Stomach (tissue), 9 donors: ENCODE results near the gene MSANTD2. TPM values are rescaled to one million over a fixed set of nuclear protein-coding genes. Genes with fewer than 3 reads are reported as not detected.

Experiments
- DNase-seq, 2 donors: peaks; one replicate each; pipeline versions ENCODE4 v3.0.0 to v3.0.0-alpha.2; 2013 to 2019
- H3K27ac ChIP-seq, 5 donors: fragments of 200-600 bp in 4 of 5; sonication (generic) in 4 of 5; one replicate each; pipeline ENCODE4 v1.5.1; 2013 to 2019; ENCODE audit warnings: mild to moderate bottlenecking in 1 of 5, moderate library complexity in 1 of 5
- H3K27me3 ChIP-seq, 3 donors: fragments of 200-600 bp; sonication (generic); one replicate each; pipeline ENCODE4 v1.5.1; 2017 to 2019; ENCODE audit warnings: mixed run types in 1 of 3
- H3K36me3 ChIP-seq, 4 donors: fragments of 200-600 bp; sonication (generic); 1 replicate in 3 of 4; 2 replicates in 1 of 4; pipeline ENCODE4 v1.5.1; 2016 to 2019
- H3K4me1 ChIP-seq, 4 donors: fragments of 200-600 bp; sonication (generic); one replicate each; pipeline ENCODE4 v1.5.1; 2016 to 2019
- H3K4me3 ChIP-seq, 4 donors: fragments of 200-600 bp; sonication (generic) in 3 of 4; one replicate each; pipeline ENCODE4 v1.5.1; 2016 to 2019; ENCODE audit warnings: mild to moderate bottlenecking in 1 of 4
- H3K9me3 ChIP-seq, 4 donors: fragments of 200-600 bp; sonication (generic); one replicate each; pipeline ENCODE4 v1.5.1; 2016 to 2019
- CTCF ChIP-seq, 7 experiments: fragments of 450-650 bp in 4 of 7; fragments of 200-600 bp in 3 of 7; sonication (generic) in 3 of 7; IDR thresholded peaks; one replicate each; pipeline ENCODE4 v1.5.1; 2016 to 2019; ENCODE audit warnings: antibody characterized with exemption in 7 of 7, control low read depth in 2 of 7, mild to moderate bottlenecking in 1 of 7
- EP300 ChIP-seq: sonication (generic); formaldehyde crosslinking; IDR thresholded peaks from one replicate; pipeline ENCODE4 v1.6.1; 2017; ENCODE audit warnings: antibody characterized with exemption
- POLR2A ChIP-seq, 4 donors: fragments of 450-650 bp; IDR thresholded peaks; one replicate each; pipeline ENCODE4 v1.6.1; 2016; ENCODE audit warnings: antibody characterized with exemption in 4 of 4, control low read depth in 2 of 4, mild to moderate bottlenecking in 1 of 4, moderate library complexity in 1 of 4
- POLR2AphosphoS5 ChIP-seq, 3 donors: sonication (generic); formaldehyde crosslinking; IDR thresholded peaks; one replicate each; pipeline ENCODE4 v1.6.1; 2016; ENCODE audit warnings: antibody characterized with exemption in 3 of 3
- WGBS, 5 donors: extraction: QIAGEN DNeasy Blood & Tissue Kit in 3 of 5; methylation state at CpG; one replicate each; pipeline versions ENCODE4 v1.1.5 to v1.1.7; 2013 to 2018; 5-methylcytosine and 5-hydroxymethylcytosine counted together
- intact Hi-C: fragments of 100-400 bp; cut with DNase I; formaldehyde crosslinking; loops from one replicate; pipeline ENCODE4 v1.15.1; 2023; ENCODE audit warnings: low total_unique reads
- polyA plus RNA-seq, 3 donors: library from polyadenylated mRNA; stranded (reverse); fragments of 200-250 nt; gene quantifications; one replicate each; pipeline ENCODE4 v1.2.3, GENCODE V29; 2013
- total RNA-seq, 5 donors: library from RNA; depleted of rRNA; stranded (reverse); fragments of >200 nt; gene quantifications; one replicate each; pipeline versions ENCODE4 v1.1.0 to v1.2.3, GENCODE V29; 2014 to 2016
- donor health status: healthy with polysubstance abuse.
- donor health status: Bipolar disorder and iron deficiency.
- donor health status: healthy.

Gene MSANTD2
- total and polyA plus RNA-seq, 8 donors, result 2.8 to 40.2 (median 8.3) TPM

GRCh38 chr11:124753624-124754023, 46.6 kb downstream of the MSANTD2 start:
- no peak for TF ChIP-seq POLR2A (IDR thresholded peaks at IDR 0.05)
- no peak for TF ChIP-seq CTCF (IDR thresholded peaks at IDR 0.05)
- no peak for TF ChIP-seq EP300
- Histone ChIP-seq H3K4me1 (peaks cover 8 to 54% (median 52%) of the 10 kb centered on the region in 4 donors), H3K4me3 (no peak overlapping the region), H3K9me3 (no peaks in the 10 kb centered on the region), H3K27ac (peak overlapping the region in 4 of 5 donors; percentile 56 to 98 (median 94)), H3K36me3 (no peaks in the 10 kb centered on the region), H3K27me3 (peaks cover 0 to 78% (median 5%) of the 10 kb centered on the region in 3 donors)
- no peak for DNase-seq
- intact Hi-C loops, result no loop called here
- 81 to 96% (median 89%) methylated on average over 7 of the region's 7 CpGs for WGBS, 5 donors

GRCh38 chr11:124753205-124753604, 47.0 kb downstream of the MSANTD2 start:
- H3K4me3 ChIP-seq, result peak overlapping the region in 1 of 4 donors; percentile 54
- peak overlapping the region; percentile 56 to 98 (median 96) for H3K27ac ChIP-seq
- H3K36me3 ChIP-seq, result no peaks in the 10 kb centered on the region
- peaks cover 4 to 54% (median 52%) of the 10 kb centered on the region in 4 donors for H3K4me1 ChIP-seq
- H3K27me3 ChIP-seq, result peaks cover 0 to 78% (median 5%) of the 10 kb centered on the region in 3 donors
- peak in 1 of 2 donors; percentile 45 for DNase-seq
- TF ChIP-seq POLR2AphosphoS5 (IDR thresholded peaks at IDR 0.05) (no peak), CTCF (IDR thresholded peaks at IDR 0.05) (no peak), EP300 (no peak), POLR2A (IDR thresholded peaks at IDR 0.05) (no peak)
- H3K9me3 ChIP-seq, result no peaks in the 10 kb centered on the region
- intact Hi-C loops, result no loop called here

GRCh38 chr11:124752471-124753102, 47.6 kb downstream of the MSANTD2 start:
- no peaks in the 10 kb centered on the region for H3K36me3 ChIP-seq
- H3K27me3 ChIP-seq, result peaks cover 0 to 78% (median 5%) of the 10 kb centered on the region in 3 donors
- peak in 1 of 2 donors; percentile 52 for DNase-seq
- no peaks in the 10 kb centered on the region for H3K9me3 ChIP-seq
- WGBS, 5 donors, result 16 to 36% (median 23%) methylated on average over 8 to 10 of the region's 10 CpGs
- intact Hi-C loops, result no loop called here
- TF ChIP-seq EP300 (no peak), POLR2A (IDR thresholded peaks at IDR 0.05) (no peak), POLR2AphosphoS5 (IDR thresholded peaks at IDR 0.05) (no peak), CTCF (IDR thresholded peaks at IDR 0.05) (no peak)
- peak overlapping the region; percentile 39 to 56 (median 48) for H3K4me3 ChIP-seq
- peaks cover 3 to 54% (median 53%) of the 10 kb centered on the region in 4 donors for H3K4me1 ChIP-seq
- peak overlapping the region; percentile 91 to 98 (median 97) for H3K27ac ChIP-seq

GRCh38 chr11:124751741-124752470, 48.3 kb downstream of the MSANTD2 start, which contains the start of gene VSIG2:
Gene VSIG2, minus strand, starts transcription at chr11:124752255. Its CDS starts 118 bp downstream, at chr11:124752137.
- intact Hi-C loops, result no loop called here
- Histone ChIP-seq H3K27me3 (peaks cover 0 to 78% (median 9%) of the 10 kb centered on the region in 3 donors), H3K4me1 (peaks cover 9 to 61% (median 59%) of the 10 kb centered on the region in 4 donors), H3K9me3 (no peaks in the 10 kb centered on the region), H3K36me3 (no peaks in the 10 kb centered on the region), H3K4me3 (peak within 1 kb of the TSS; percentile 39 to 56 (median 48)), H3K27ac (peak within 1 kb of the TSS; percentile 91 to 98 (median 97))
- DNase-seq, result peak; percentile 74 to 86
- WGBS, 5 donors, result 20 to 35% (median 31%) methylated on average over 33 to 42 of the region's 42 CpGs
- TF ChIP-seq CTCF (IDR thresholded peaks at IDR 0.05) (no peak), POLR2A (IDR thresholded peaks at IDR 0.05) (peak in 1 of 4 donors; percentile 44), POLR2AphosphoS5 (IDR thresholded peaks at IDR 0.05) (peak in 2 of 3 donors; percentile 86 to 90)
